Stimulated activated CD8-positive, alpha-beta memory T cell treated with anti-CD3 and anti-CD28 coated beads, Interleukin-12 subunit alpha, Interleukin-12 subunit beta, amount 100 ng/mL, for 24 hours (primary cell): ENCODE data around the gene PSD4.

ENCODE experiments used
- DNase-seq: peaks from one replicate; pipeline ENCODE4 v3.0.0-alpha.2; 2020; ENCODE audit errors: extremely low read depth

PSD4 gene

GRCh38 chr2:113142290-113142689 is 31.5 kb upstream of the PSD4 start:
- DNase-seq: no peak

- DNase-seq: no peak
Observed at GRCh38 chr2:113144259-113144658, 29.5 kb upstream of the PSD4 start.

GRCh38 chr2:113148606-113149552 is 24.9 kb upstream of the PSD4 start:
- no peak for DNase-seq

GRCh38 chr2:113149553-113150257 is 24.1 kb upstream of the PSD4 start:
- no peak for DNase-seq

GRCh38 chr2:113150258-113150601 is 23.5 kb upstream of the PSD4 start:
- no peak for DNase-seq

GRCh38 chr2:113155331-113155730 is 18.4 kb upstream of the PSD4 start:
- DNase-seq: no peak

GRCh38 chr2:113156278-113157117 is 17.3 kb upstream of the PSD4 start:
- DNase-seq: no peak

- DNase-seq: no peak
Observed at GRCh38 chr2:113157118-113157896, 16.5 kb upstream of the PSD4 start.

- no peak for DNase-seq
Observed at GRCh38 chr2:113157897-113158753, 15.6 kb upstream of the PSD4 start.

GRCh38 chr2:113158884-113159553 is 14.8 kb upstream of the PSD4 start:
- no peak for DNase-seq

GRCh38 chr2:113160248-113160647 is 13.5 kb upstream of the PSD4 start:
- DNase-seq: no peak

- no peak for DNase-seq
Observed at GRCh38 chr2:113160962-113161361, 12.8 kb upstream of the PSD4 start.

- no peak for DNase-seq
Observed at GRCh38 chr2:113162173-113162572, 11.6 kb upstream of the PSD4 start.

- no peak for DNase-seq
Observed at GRCh38 chr2:113162869-113163268, 10.9 kb upstream of the PSD4 start.

- DNase-seq: no peak
Observed at GRCh38 chr2:113164215-113164929, 9.4 kb upstream of the PSD4 start.

GRCh38 chr2:113164930-113165585 is 8.7 kb upstream of the PSD4 start:
- no peak for DNase-seq

- DNase-seq: no peak
Observed at GRCh38 chr2:113166187-113166645, 7.6 kb upstream of the PSD4 start.

GRCh38 chr2:113167115-113167932 is 6.4 kb upstream of the PSD4 start:
- DNase-seq: no peak
